ENCODE results near the gene CDK5RAP3. TPM values are rescaled to one million over a fixed set of nuclear protein-coding genes. Genes with fewer than 3 reads are reported as not detected.
"Not testable (repeated sequence)": the region's sequence is repeated elsewhere in the genome, so short reads cannot be mapped to it uniquely, and the experiment has no call there.

CDK5RAP3 gene
- total and polyA plus RNA-seq, 2 experiments from 2014 or later: 92.6 to 106 TPM

GRCh38 chr17:47935468-47935867 lies 35.4 kb upstream of the CDK5RAP3 start:
- H3K4me1 Mint-ChIP-seq; H3K4me2 ChIP-seq; H3K36me3 Mint-ChIP-seq (ENCODE audit: low read depth): not testable (repeated sequence)

GRCh38 chr17:47935961-47936360 lies 35.0 kb upstream of the CDK5RAP3 start:
- no peak for DNase-seq (ENCODE audit: low spot score)
- peaks cover 2% of the 10 kb centered on the region; the same call in 2 of the 3 replicates for H3K36me3 Mint-ChIP-seq (ENCODE audit: low read depth)
- H3K27ac ChIP-seq (ENCODE audit: low read depth): no peak overlapping the region
- H3K27ac Mint-ChIP-seq: no peak overlapping the region
- no peak overlapping the region for H3K4me2 ChIP-seq
- ATAC-seq: no peak
- H3K4me3 ChIP-seq: no peak overlapping the region
- peaks cover 4% of the 10 kb centered on the region; the same call in 1 of the 2 replicates for H3K9me2 ChIP-seq (ENCODE audit: insufficient read depth)
- peaks cover 20% of the 10 kb centered on the region for H3K27me3 Mint-ChIP-seq (ENCODE audit: insufficient read depth, low read depth, poor library complexity)
- no peaks in the 10 kb centered on the region for H3F3A ChIP-seq (replicated peaks; ENCODE audit: low read depth)
- H3K27me3 ChIP-seq (ENCODE audit: insufficient read depth): peaks cover 13% of the 10 kb centered on the region
- no peaks in the 10 kb centered on the region for H3K36me3 ChIP-seq (ENCODE audit: insufficient read depth)
- H3K4me3 Mint-ChIP-seq: no peak overlapping the region
- H3K4me1 ChIP-seq (ENCODE audit: insufficient read depth): no peaks in the 10 kb centered on the region
- peaks cover 9% of the 10 kb centered on the region; the same call in 2 of the 3 replicates for H3K9me3 Mint-ChIP-seq
- no peaks in the 10 kb centered on the region for H3K79me2 ChIP-seq (replicated peaks; ENCODE audit: insufficient read depth)
- H4K20me1 ChIP-seq (replicated peaks; ENCODE audit: insufficient read depth): no peaks in the 10 kb centered on the region; the same call in 1 of the 2 replicates
- no peak overlapping the region for H2AFZ ChIP-seq
- TF ChIP-seq CREB1 (CRISPR knock-in tag; IDR thresholded peaks at IDR 0.05; ENCODE audit: low read depth) (no peak), POLR2AphosphoS5 (IDR thresholded peaks at IDR 0.05; ENCODE audit: low read depth) (no peak), ETS1 (IDR thresholded peaks at IDR 0.05) (no peak), ZNF114 (CRISPR knock-in tag; IDR thresholded peaks at IDR 0.05) (no peak), NANOG (IDR thresholded peaks at IDR 0.05; ENCODE audit: borderline replicate concordance) (no peak), CTCF (conservative IDR thresholded peaks at IDR 0.05; ENCODE audit: low read depth in 2 of 2) (no peak), EZH2 (IDR thresholded peaks at IDR 0.05; ENCODE audit: low read depth, unreplicated experiment) (no peak), STAT1 (IDR thresholded peaks at IDR 0.05; ENCODE audit: unreplicated experiment) (no peak)
- no peaks in the 10 kb centered on the region; the same call in 2 of the 3 replicates for H3K4me1 Mint-ChIP-seq

More at GRCh38 chr17:47935468-47935867, 35.4 kb upstream of the CDK5RAP3 start:
- not testable (repeated sequence) for H3K27ac Mint-ChIP-seq; H3K27ac ChIP-seq (ENCODE audit: low read depth); H3K27me3 ChIP-seq (ENCODE audit: insufficient read depth); H2AFZ ChIP-seq; H3K4me1 ChIP-seq (ENCODE audit: insufficient read depth); H3K9me2 ChIP-seq (ENCODE audit: insufficient read depth); ATAC-seq; H3K9me3 Mint-ChIP-seq; H3K79me2 ChIP-seq (replicated peaks; ENCODE audit: insufficient read depth); DNase-seq (ENCODE audit: low spot score); H3K4me3 ChIP-seq; H3K4me3 Mint-ChIP-seq; H3F3A ChIP-seq (replicated peaks; ENCODE audit: low read depth); H4K20me1 ChIP-seq (replicated peaks; ENCODE audit: insufficient read depth); H3K36me3 ChIP-seq (ENCODE audit: insufficient read depth)
- H3K27me3 Mint-ChIP-seq (ENCODE audit: insufficient read depth, low read depth, poor library complexity): peaks cover 16% of the 10 kb centered on the region

GRCh38 chr17:47937941-47938340 lies 33.0 kb upstream of the CDK5RAP3 start:
- Histone ChIP-seq H4K20me1 (replicated peaks; ENCODE audit: insufficient read depth) (no peaks in the 10 kb centered on the region), H3K79me2 (replicated peaks; ENCODE audit: insufficient read depth) (no peaks in the 10 kb centered on the region), H3K4me3 (no peak overlapping the region), H3K4me1 (ENCODE audit: insufficient read depth) (peaks cover 9% of the 10 kb centered on the region; the same call in 1 of the 2 replicates), H3K27me3 (ENCODE audit: insufficient read depth) (peaks cover 16% of the 10 kb centered on the region), H3K9me2 (ENCODE audit: insufficient read depth) (peaks cover 4% of the 10 kb centered on the region; the same call in 1 of the 2 replicates), H3F3A (replicated peaks; ENCODE audit: low read depth) (no peaks in the 10 kb centered on the region), H3K27ac (ENCODE audit: low read depth) (no peak overlapping the region), H3K4me2 (no peak overlapping the region), H2AFZ (no peak overlapping the region), H3K36me3 (ENCODE audit: insufficient read depth) (no peaks in the 10 kb centered on the region)
- Mint-ChIP-seq H3K9me3 (peaks cover 13% of the 10 kb centered on the region; the same call in 2 of the 3 replicates), H3K27me3 (ENCODE audit: insufficient read depth, low read depth, poor library complexity) (peaks cover 28% of the 10 kb centered on the region), H3K27ac (no peak overlapping the region), H3K4me1 (peaks cover 10% of the 10 kb centered on the region), H3K36me3 (ENCODE audit: low read depth) (peaks cover 6% of the 10 kb centered on the region; the same call in 2 of the 3 replicates), H3K4me3 (no peak overlapping the region)
- TF ChIP-seq NANOG (IDR thresholded peaks at IDR 0.05; ENCODE audit: borderline replicate concordance): no peak
- no peak for DNase-seq (ENCODE audit: low spot score)
- ATAC-seq: no peak
